H9 (cell line): ENCODE data around the gene DTNA. TPM values are rescaled to one million over a fixed set of nuclear protein-coding genes. Genes with fewer than 3 reads are reported as not detected.
"Not testable (repeated sequence)": the region's sequence is repeated elsewhere in the genome, so short reads cannot be mapped to it uniquely, and the experiment has no call there.

ENCODE experiments used
- DNase-seq: peaks from one replicate; pipeline ENCODE4 v3.0.0-alpha.2; 2017
- H2AFZ ChIP-seq: one replicate; pipeline ENCODE4 v1.6.1; 2013; ENCODE audit warnings: mild to moderate bottlenecking, low read length, control low read depth, moderate library complexity
- H2AK5ac ChIP-seq: 2 replicates; pipeline ENCODE4 v1.6.1; 2013; ENCODE audit warnings: low read length, control low read depth, mixed read lengths; ENCODE audit not compliant: insufficient read length
- H2BK120ac ChIP-seq: one replicate; pipeline ENCODE4 v1.6.1; 2013; ENCODE audit warnings: low read depth, mild to moderate bottlenecking, low read length, control low read depth, inconsistent platforms; ENCODE audit not compliant: poor library complexity, severe bottlenecking
- H2BK12ac ChIP-seq: 2 replicates; pipeline ENCODE4 v1.6.1; 2013; ENCODE audit warnings: low read length, control low read depth, mixed read lengths, low read depth; ENCODE audit not compliant: insufficient read length
- H2BK15ac ChIP-seq: 2 replicates; pipeline ENCODE4 v1.6.1; 2013; ENCODE audit warnings: low read depth, low read length, control low read depth
- H2BK20ac ChIP-seq: one replicate; pipeline ENCODE4 v1.6.1; 2013; ENCODE audit warnings: low read depth, mild to moderate bottlenecking, low read length, control low read depth, inconsistent platforms; ENCODE audit not compliant: poor library complexity, severe bottlenecking
- H2BK5ac ChIP-seq: 2 replicates; pipeline ENCODE4 v1.6.1; 2013; ENCODE audit warnings: low read length, control low read depth, mixed read lengths; ENCODE audit not compliant: insufficient read length
- H3K14ac ChIP-seq: 2 replicates; pipeline ENCODE4 v1.6.1; 2013; ENCODE audit warnings: low read length, control low read depth; ENCODE audit not compliant: insufficient read depth
- H3K18ac ChIP-seq: 2 replicates; pipeline ENCODE4 v1.6.1; 2013; ENCODE audit warnings: low read depth, mild to moderate bottlenecking, mixed read lengths, low read length, control low read depth; ENCODE audit not compliant: insufficient read length
- H3K23ac ChIP-seq: 2 replicates; pipeline ENCODE4 v1.6.1; 2013; ENCODE audit warnings: low read length, control low read depth, mixed read lengths, low read depth; ENCODE audit not compliant: insufficient read length
- H3K23me2 ChIP-seq: 2 replicates; pipeline ENCODE4 v1.6.1; 2013; ENCODE audit warnings: low read depth, mild to moderate bottlenecking, mixed read lengths, low read length, control low read depth; ENCODE audit not compliant: insufficient read length, poor library complexity, severe bottlenecking
- H3K27ac ChIP-seq: 2 replicates; pipeline ENCODE4 v1.5.1; 2013; ENCODE audit warnings: low read length, control low read depth, mixed read lengths, low read depth; ENCODE audit not compliant: insufficient read length
- H3K27me3 ChIP-seq: 2 replicates; pipeline ENCODE4 v1.6.1; 2013; ENCODE audit warnings: low read length, control low read depth, inconsistent platforms; ENCODE audit not compliant: insufficient read depth
- H3K4ac ChIP-seq: 2 replicates; pipeline ENCODE4 v1.6.1; 2013; ENCODE audit warnings: low read depth, mild to moderate bottlenecking, control low read depth, inconsistent platforms, low read length, moderate library complexity
- H3K4me1 ChIP-seq: 2 replicates; pipeline ENCODE4 v1.6.1; 2013; ENCODE audit warnings: low read length, control low read depth, inconsistent platforms; ENCODE audit not compliant: insufficient read depth
- H3K4me2 ChIP-seq: 2 replicates; pipeline ENCODE4 v1.6.1; 2013; ENCODE audit warnings: low read length, control low read depth, mixed read lengths; ENCODE audit not compliant: insufficient read length, insufficient read depth
- H3K56ac ChIP-seq: 2 replicates; pipeline ENCODE4 v1.6.1; 2013; ENCODE audit warnings: low read depth, mild to moderate bottlenecking, mixed read lengths, low read length, control low read depth; ENCODE audit not compliant: insufficient read length
- H3K79me1 ChIP-seq: 2 replicates; pipeline ENCODE4 v1.6.1; 2013; ENCODE audit warnings: low read depth, mild to moderate bottlenecking, moderate library complexity, low read length, control low read depth, inconsistent platforms; ENCODE audit not compliant: insufficient read depth, poor library complexity, severe bottlenecking
- H3K79me2 ChIP-seq: 2 replicates; pipeline ENCODE4 v1.6.1; 2013; ENCODE audit warnings: low read length, control low read depth, inconsistent platforms; ENCODE audit not compliant: insufficient read depth
- H3K9ac ChIP-seq: 2 replicates; pipeline ENCODE4 v1.6.1; 2013; ENCODE audit warnings: low read length, control low read depth, mixed read lengths; ENCODE audit not compliant: insufficient read length; ENCODE audit errors: extremely low read depth
- H3K9me3 ChIP-seq: one replicate; pipeline ENCODE4 v1.6.1; 2013; ENCODE audit warnings: low read depth, low read length, inconsistent platforms; ENCODE audit not compliant: control insufficient read depth
- H3T11ph ChIP-seq: one replicate; pipeline ENCODE4 v1.6.1; 2013; ENCODE audit warnings: mild to moderate bottlenecking, low read length, control low read depth, inconsistent platforms
- H4K20me1 ChIP-seq: one replicate; pipeline ENCODE4 v1.6.1; 2013; ENCODE audit not compliant: control insufficient read depth, insufficient read length, insufficient read depth
- H4K5ac ChIP-seq: 2 replicates; pipeline ENCODE4 v1.6.1; 2013; ENCODE audit warnings: low read depth, mild to moderate bottlenecking, mixed read lengths, low read length, control low read depth; ENCODE audit not compliant: insufficient read length
- H4K8ac ChIP-seq: replicated peaks from 2 replicates; pipeline ENCODE4 v1.6.1; 2013; ENCODE audit warnings: low read length, control low read depth, mixed read lengths, low read depth; ENCODE audit not compliant: insufficient read length
- H4K91ac ChIP-seq: 2 replicates; pipeline ENCODE4 v1.6.1; 2013; ENCODE audit warnings: low read depth, mild to moderate bottlenecking, moderate library complexity, mixed read lengths, low read length, control low read depth; ENCODE audit not compliant: insufficient read length
- H3K27ac Mint-ChIP-seq, 3 experiments: 2 replicates in 2 of 3; 3 replicates in 1 of 3; pipeline ENCODE4 v1.8.0; 2020 to 2021; ENCODE audit warnings: mixed read lengths in 3 of 3, mild to moderate bottlenecking in 1 of 3, moderate library complexity in 1 of 3
- H3K27me3 Mint-ChIP-seq: 2 replicates; pipeline ENCODE4 v1.8.0; 2021; ENCODE audit warnings: low read depth, mild to moderate bottlenecking, moderate library complexity, mixed read lengths
- H3K36me3 Mint-ChIP-seq, 3 experiments: 2 replicates in 2 of 3; 3 replicates in 1 of 3; pipeline ENCODE4 v1.8.0; 2020 to 2021; ENCODE audit warnings: low read depth in 3 of 3, mixed read lengths in 3 of 3; ENCODE audit not compliant: insufficient read depth in 1 of 3
- H3K4me1 Mint-ChIP-seq, 2 experiments: 2 replicates each; pipeline ENCODE4 v1.8.0; 2020; ENCODE audit warnings: mixed read lengths in 2 of 2
- H3K4me3 Mint-ChIP-seq, 2 experiments: 2 replicates in 1 of 2; 3 replicates in 1 of 2; pipeline ENCODE4 v1.8.0; 2020 to 2021; ENCODE audit warnings: mild to moderate bottlenecking in 2 of 2, mixed read lengths in 2 of 2, moderate library complexity in 1 of 2
- H3K9me3 Mint-ChIP-seq, 2 experiments: 2 replicates in 1 of 2; 3 replicates in 1 of 2; pipeline ENCODE4 v1.8.0; 2020; ENCODE audit warnings: mild to moderate bottlenecking in 2 of 2, mixed read lengths in 2 of 2, moderate library complexity in 1 of 2
- WGBS: extraction: QIAGEN DNeasy Blood & Tissue Kit; methylation state at CpG from one replicate; pipeline ENCODE4 v1.1.7; 2013; ENCODE audit warnings: missing lambda C conversion rate, low lambda C conversion rate, mixed read lengths; ENCODE audit not compliant: insufficient read length; ENCODE audit errors: extremely low coverage; 5-methylcytosine and 5-hydroxymethylcytosine counted together
- total RNA-seq: library from RNA; stranded (reverse); gene quantifications from 2 replicates; pipeline ENCODE4 v1.2.1, GENCODE V29; 2021
- TF ChIP-seq, protein P1 (sequence below): fragments of 200-600 bp; sonication (generic); conservative IDR thresholded peaks from 3 replicates; pipeline ENCODE4 v1.8.0; 2021; ENCODE audit warnings: antibody characterized with exemption, mild to moderate bottlenecking

Gene DTNA
- total RNA-seq, 1 experiment from 2014 or later, result 25.5 TPM

DNA sequence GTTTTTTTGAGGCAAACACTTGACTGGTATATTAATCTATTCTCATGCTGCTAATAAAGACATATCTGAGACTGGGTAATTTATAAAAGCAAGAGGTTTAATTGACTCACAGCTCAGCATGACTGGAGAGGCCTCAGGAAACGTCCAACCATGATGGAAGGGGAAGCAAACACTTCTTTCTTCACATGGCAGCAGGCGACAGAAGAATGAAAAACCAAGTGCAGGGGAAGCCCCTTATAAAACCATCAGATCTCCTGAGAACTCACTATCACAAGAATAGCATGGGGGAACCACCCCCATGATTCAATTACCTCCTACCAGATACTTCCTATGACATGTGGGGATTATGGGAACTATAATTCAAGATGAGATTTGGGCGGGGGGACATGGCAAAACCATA lies 194.9 kb downstream of the DTNA start:
- Histone ChIP-seq H3K18ac (no peak overlapping the region), H4K5ac (no peak overlapping the region), H4K20me1 (no peaks in the 10 kb centered on the region), H4K91ac (no peak overlapping the region), H2AFZ (no peak overlapping the region), H3K79me1 (no peaks in the 10 kb centered on the region), H2BK120ac (no peak overlapping the region), H2BK15ac (no peak overlapping the region), H3K4me1 (no peaks in the 10 kb centered on the region), H3K56ac (no peak overlapping the region), H3K27me3 (no peaks in the 10 kb centered on the region), H3K4me2 (no peak overlapping the region), H3K79me2 (no peaks in the 10 kb centered on the region), H2AK5ac (no peak overlapping the region), H3K23ac (no peak overlapping the region), H3T11ph (no peak overlapping the region), H3K23me2 (no peaks in the 10 kb centered on the region), H4K8ac (no peak overlapping the region), H2BK12ac (no peak overlapping the region), H3K9me3 (no peaks in the 10 kb centered on the region), H3K27ac (no peak overlapping the region), H2BK20ac (no peak overlapping the region), H3K14ac (no peak overlapping the region), H3K9ac (no peak overlapping the region), H2BK5ac (no peak overlapping the region), H3K4ac (no peak overlapping the region)
- no peaks in the 10 kb centered on the region for H3K4me1 Mint-ChIP-seq
- TF ChIP-seq, protein P1, sequence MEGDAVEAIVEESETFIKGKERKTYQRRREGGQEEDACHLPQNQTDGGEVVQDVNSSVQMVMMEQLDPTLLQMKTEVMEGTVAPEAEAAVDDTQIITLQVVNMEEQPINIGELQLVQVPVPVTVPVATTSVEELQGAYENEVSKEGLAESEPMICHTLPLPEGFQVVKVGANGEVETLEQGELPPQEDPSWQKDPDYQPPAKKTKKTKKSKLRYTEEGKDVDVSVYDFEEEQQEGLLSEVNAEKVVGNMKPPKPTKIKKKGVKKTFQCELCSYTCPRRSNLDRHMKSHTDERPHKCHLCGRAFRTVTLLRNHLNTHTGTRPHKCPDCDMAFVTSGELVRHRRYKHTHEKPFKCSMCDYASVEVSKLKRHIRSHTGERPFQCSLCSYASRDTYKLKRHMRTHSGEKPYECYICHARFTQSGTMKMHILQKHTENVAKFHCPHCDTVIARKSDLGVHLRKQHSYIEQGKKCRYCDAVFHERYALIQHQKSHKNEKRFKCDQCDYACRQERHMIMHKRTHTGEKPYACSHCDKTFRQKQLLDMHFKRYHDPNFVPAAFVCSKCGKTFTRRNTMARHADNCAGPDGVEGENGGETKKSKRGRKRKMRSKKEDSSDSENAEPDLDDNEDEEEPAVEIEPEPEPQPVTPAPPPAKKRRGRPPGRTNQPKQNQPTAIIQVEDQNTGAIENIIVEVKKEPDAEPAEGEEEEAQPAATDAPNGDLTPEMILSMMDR, result no peak
- no peak overlapping the region for H3K27ac Mint-ChIP-seq
- no peaks in the 10 kb centered on the region for H3K27me3 Mint-ChIP-seq
- H3K4me3 Mint-ChIP-seq, result no peak overlapping the region
- no CpG with 5 or more reads among the region's 3 CpGs for WGBS
- DNase-seq, result no peak
- H3K9me3 Mint-ChIP-seq, result peaks cover 11 to 17% of the 10 kb centered on the region in 2 experiments
- peaks cover 3 to 13% (median 5%) of the 10 kb centered on the region in 3 experiments for H3K36me3 Mint-ChIP-seq

DNA sequence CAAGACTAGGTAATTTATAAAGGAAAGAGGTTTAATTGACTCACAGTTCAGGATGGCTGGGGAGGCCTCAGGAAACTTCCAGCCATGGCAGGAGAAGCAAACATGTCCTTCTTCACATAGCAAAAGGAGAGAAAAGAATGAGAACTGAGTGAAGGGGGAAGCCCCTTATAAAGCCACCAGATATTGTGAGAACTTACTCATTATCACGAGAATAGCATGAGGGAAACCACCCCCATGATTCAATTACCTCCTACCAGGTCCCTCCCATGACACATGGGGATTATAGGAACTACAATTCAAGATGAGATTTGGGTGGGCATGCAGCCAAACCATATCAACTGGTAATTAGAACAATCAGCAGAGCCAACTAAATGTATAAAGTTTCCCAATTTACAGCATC lies 196.9 kb downstream of the DTNA start:
- H3K4me2 ChIP-seq, H2AK5ac ChIP-seq, H3K27ac ChIP-seq, H3K79me1 ChIP-seq, H2AFZ ChIP-seq, H4K8ac ChIP-seq, H2BK120ac ChIP-seq, H3K4me3 Mint-ChIP-seq, H3K9ac ChIP-seq, H3T11ph ChIP-seq, H3K4me1 ChIP-seq, H4K91ac ChIP-seq, H4K5ac ChIP-seq, H3K23ac ChIP-seq, H3K14ac ChIP-seq, DNase-seq, H3K4me1 Mint-ChIP-seq, H3K56ac ChIP-seq, H3K23me2 ChIP-seq, H3K27me3 ChIP-seq, H3K9me3 ChIP-seq, H3K4ac ChIP-seq, H3K27me3 Mint-ChIP-seq, H3K27ac Mint-ChIP-seq, H2BK5ac ChIP-seq, H2BK20ac ChIP-seq, H2BK12ac ChIP-seq, H2BK15ac ChIP-seq, H3K18ac ChIP-seq, H4K20me1 ChIP-seq, H3K79me2 ChIP-seq: not testable (repeated sequence)
- Mint-ChIP-seq H3K9me3 (peaks cover 11 to 17% of the 10 kb centered on the region in 2 experiments), H3K36me3 (peaks cover 3 to 13% (median 5%) of the 10 kb centered on the region in 3 experiments)
- WGBS, result no CpG with 5 or more reads among the region's 1 CpG
